Left lung (tissue), 10 donors: ENCODE data around the gene ARPC4. TPM values are rescaled to one million over a fixed set of nuclear protein-coding genes. Genes with fewer than 3 reads are reported as not detected.

Experiments
- ATAC-seq: fragments of 200-7000 bp; cut with Tn5 transposase; one replicate; pipeline ENCODE4 v1.9.1; 2020; ENCODE audit warnings: moderate library complexity
- DNase-seq, 4 donors: peaks; one replicate each; pipeline ENCODE4 v3.0.0-alpha.2; 2013 to 2020
- H3K27ac ChIP-seq, 2 donors: fragments of 200-600 bp; sonication (generic) in 1 of 2; one replicate each; pipeline versions ENCODE4 v1.5.0 to v1.8.0; 2020 to 2021
- H3K27me3 ChIP-seq, 2 donors: fragments of 200-600 bp; sonication (generic) in 1 of 2; one replicate each; pipeline versions ENCODE4 v1.5.0 to v1.8.0; 2020 to 2021
- H3K36me3 ChIP-seq, 2 donors: fragments of 200-600 bp; sonication (generic) in 1 of 2; one replicate each; pipeline versions ENCODE4 v1.5.0 to v1.8.0; 2020 to 2021
- H3K4me1 ChIP-seq, 2 donors: fragments of 200-600 bp; one replicate each; pipeline ENCODE4 v1.8.0; 2021
- H3K4me3 ChIP-seq, 2 donors: fragments of 200-600 bp; sonication (generic) in 1 of 2; one replicate each; pipeline versions ENCODE4 v1.5.0 to v1.8.0; 2020 to 2021; ENCODE audit warnings: mild to moderate bottlenecking in 1 of 2
- H3K9me3 ChIP-seq, 2 donors: fragments of 200-600 bp; sonication (generic) in 1 of 2; one replicate each; pipeline versions ENCODE4 v1.5.0 to v1.8.0; 2020 to 2021
- CTCF ChIP-seq, 2 donors: fragments of 200-600 bp; sonication (generic) in 1 of 2; IDR thresholded peaks; one replicate each; pipeline versions ENCODE4 v1.5.0 to v1.8.0; 2021; ENCODE audit warnings: antibody characterized with exemption in 2 of 2
- intact Hi-C, 2 donors: fragments of 100-400 bp; cut with DNase I; formaldehyde crosslinking; loops; one replicate each; pipeline versions ENCODE4 v1.11.2 to v1.14.2; 2022
- polyA plus RNA-seq, 6 donors: library from polyadenylated mRNA; unstranded; fragments of 120-200 nt; gene quantifications; one replicate each; pipeline ENCODE4 v1.2.1, GENCODE V29; 2013; ENCODE audit not compliant: insufficient read length in 6 of 6
- total RNA-seq, 2 donors: library from RNA; stranded (reverse); fragmentation: NEBNext Ultra II Directional; extraction: Animal tissue kit (Norgen Biotek cat#: 25700); gene quantifications; one replicate each; pipeline ENCODE4 v1.2.1, GENCODE V29; 2021
- donor health status: DM: no; HTN: yes; CAD: no.
- donor health status: DM: no; HTN: no; CAD: no.

ARPC4 gene
- total and polyA plus RNA-seq, 8 donors = 87.7 to 193 (median 112) TPM

GRCh38 chr3:9825451-9826040, 32.7 kb downstream of the ARPC4 start:
- H3K36me3 ChIP-seq = peaks cover 0 to 31% of the 10 kb centered on the region in 2 donors
- H3K4me1 ChIP-seq = no peaks in the 10 kb centered on the region
- H3K27me3 ChIP-seq = no peaks in the 10 kb centered on the region
- no peak overlapping the region for H3K27ac ChIP-seq
- intact Hi-C loops = no loop called here
- H3K9me3 ChIP-seq = no peaks in the 10 kb centered on the region
- no peak for DNase-seq
- ATAC-seq = no peak
- no peak overlapping the region for H3K4me3 ChIP-seq
- no peak for TF ChIP-seq CTCF (IDR thresholded peaks at IDR 0.05)

- peak; percentile 62 for ATAC-seq
- H3K4me3 ChIP-seq = no peak overlapping the region
- H3K9me3 ChIP-seq = no peaks in the 10 kb centered on the region
- no peak overlapping the region for H3K27ac ChIP-seq
- intact Hi-C loops = no loop called here
- H3K36me3 ChIP-seq = peaks cover 0 to 44% of the 10 kb centered on the region in 2 donors
- no peaks in the 10 kb centered on the region for H3K4me1 ChIP-seq
- H3K27me3 ChIP-seq = no peaks in the 10 kb centered on the region
- no peak for TF ChIP-seq CTCF (IDR thresholded peaks at IDR 0.05)
- no peak for DNase-seq
Measured at GRCh38 chr3:9826815-9827573, 34.1 kb downstream of the ARPC4 start.

- no peak for TF ChIP-seq CTCF (IDR thresholded peaks at IDR 0.05)
- no peaks in the 10 kb centered on the region for H3K9me3 ChIP-seq
- no peak for ATAC-seq
Measured at GRCh38 chr3:9828801-9829755, 36.2 kb downstream of the ARPC4 start.

GRCh38 chr3:9831253-9831652, 38.4 kb downstream of the ARPC4 start:
- TF ChIP-seq CTCF (IDR thresholded peaks at IDR 0.05) = no peak
- H3K9me3 ChIP-seq = no peaks in the 10 kb centered on the region
- no peaks in the 10 kb centered on the region for H3K27me3 ChIP-seq
- no peak overlapping the region for H3K4me3 ChIP-seq
- intact Hi-C loops = no loop called here
- DNase-seq = no peak
- no peaks in the 10 kb centered on the region for H3K4me1 ChIP-seq
- ATAC-seq = no peak
- H3K27ac ChIP-seq = no peak overlapping the region
- H3K36me3 ChIP-seq = peaks cover 0 to 86% of the 10 kb centered on the region in 2 donors

More at GRCh38 chr3:9828801-9829755, 36.2 kb downstream of the ARPC4 start:
- no peak overlapping the region for H3K27ac ChIP-seq
- no peaks in the 10 kb centered on the region for H3K4me1 ChIP-seq
- H3K36me3 ChIP-seq = peaks cover 0 to 64% of the 10 kb centered on the region in 2 donors
- no peak overlapping the region for H3K4me3 ChIP-seq
- no peak for DNase-seq
- no peaks in the 10 kb centered on the region for H3K27me3 ChIP-seq
- intact Hi-C loops = no loop called here
